Liver (tissue), 9 donors: ENCODE measurements around the gene SLC26A11. TPM values are rescaled to one million over a fixed set of nuclear protein-coding genes. Genes with fewer than 3 reads are reported as not detected.

ENCODE experiments used
- DNase-seq: peaks from one replicate; pipeline ENCODE4 v3.0.0-alpha.2; 2017; ENCODE audit warnings: low spot score
- H3K27ac ChIP-seq, 2 donors: one replicate each; pipeline ENCODE4 v1.7.0; 2013; ENCODE audit warnings: inconsistent platforms in 2 of 2, low read length in 2 of 2, control low read depth in 1 of 2, low read depth in 1 of 2, mild to moderate bottlenecking in 1 of 2
- H3K27me3 ChIP-seq, 4 donors: one replicate each; pipeline versions ENCODE4 v1.6.1 to v1.7.0; 2013; ENCODE audit warnings: low read length in 3 of 4, inconsistent platforms in 1 of 4, mild to moderate bottlenecking in 1 of 4, moderate library complexity in 1 of 4; ENCODE audit not compliant: control insufficient read depth in 4 of 4, insufficient read depth in 4 of 4
- H3K36me3 ChIP-seq, 4 donors: one replicate each; pipeline versions ENCODE4 v1.6.1 to v1.7.0; 2013; ENCODE audit warnings: low read length in 3 of 4, mild to moderate bottlenecking in 3 of 4, low read depth in 1 of 4, moderate library complexity in 1 of 4; ENCODE audit not compliant: control insufficient read depth in 4 of 4, insufficient read depth in 3 of 4
- H3K4me1 ChIP-seq, 4 donors: one replicate each; pipeline versions ENCODE4 v1.6.1 to v1.7.0; 2013; ENCODE audit warnings: low read length in 3 of 4, mild to moderate bottlenecking in 3 of 4, moderate library complexity in 1 of 4; ENCODE audit not compliant: control insufficient read depth in 4 of 4, insufficient read depth in 4 of 4
- H3K4me3 ChIP-seq, 3 donors: one replicate each; pipeline versions ENCODE4 v1.6.1 to v1.7.0; 2013; ENCODE audit warnings: low read length in 3 of 3, control low read depth in 1 of 3, low read depth in 1 of 3, mild to moderate bottlenecking in 1 of 3
- H3K9ac ChIP-seq, 2 donors: one replicate each; pipeline ENCODE4 v1.7.0; 2013; ENCODE audit warnings: low read length in 2 of 2, mild to moderate bottlenecking in 2 of 2, moderate library complexity in 2 of 2, control low read depth in 1 of 2, low read depth in 1 of 2
- H3K9me3 ChIP-seq, 4 donors: one replicate each; pipeline versions ENCODE4 v1.6.1 to v1.7.0; 2013; ENCODE audit warnings: low read length in 3 of 4; ENCODE audit not compliant: control insufficient read depth in 4 of 4
- ATF3 ChIP-seq: IDR thresholded peaks from 2 replicates; pipeline ENCODE4 v1.6.1; 2016; ENCODE audit warnings: antibody characterized with exemption
- CTCF ChIP-seq: fragments of 150-350 bp; IDR thresholded peaks from 2 replicates; pipeline ENCODE4 v1.5.1; 2017; ENCODE audit warnings: improper control_type of control experiment, low read depth, low read length; ENCODE audit not compliant: missing input control
- EGR1 ChIP-seq, 2 donors: IDR thresholded peaks; 2 replicates each; pipeline ENCODE4 v1.6.1; 2016 to 2018; ENCODE audit warnings: antibody characterized with exemption in 2 of 2, low read depth in 2 of 2
- FOXA1 ChIP-seq: IDR thresholded peaks from 2 replicates; pipeline ENCODE4 v1.6.1; 2016; ENCODE audit warnings: antibody characterized with exemption
- FOXA2 ChIP-seq: IDR thresholded peaks from 2 replicates; pipeline ENCODE4 v1.6.1; 2016; ENCODE audit warnings: antibody characterized with exemption
- GABPA ChIP-seq, 2 donors: IDR thresholded peaks in 1 of 2; conservative IDR thresholded peaks in 1 of 2; 2 replicates each; pipeline ENCODE4 v1.6.1; 2016; ENCODE audit warnings: antibody characterized with exemption in 2 of 2, mild to moderate bottlenecking in 1 of 2, moderate library complexity in 1 of 2
- HNF4A ChIP-seq, 2 donors: conservative IDR thresholded peaks; 2 replicates each; pipeline ENCODE4 v1.6.1; 2016; ENCODE audit warnings: antibody characterized with exemption in 2 of 2, mild to moderate bottlenecking in 2 of 2
- HNF4G ChIP-seq: IDR thresholded peaks from 2 replicates; pipeline ENCODE4 v1.6.1; 2016; ENCODE audit warnings: antibody characterized with exemption
- JUND ChIP-seq, 2 donors: IDR thresholded peaks; 2 replicates each; pipeline ENCODE4 v1.6.1; 2016; ENCODE audit warnings: antibody characterized with exemption in 2 of 2
- NR2F2 ChIP-seq: IDR thresholded peaks from 2 replicates; pipeline ENCODE4 v1.6.1; 2016; ENCODE audit warnings: antibody characterized with exemption
- RAD21 ChIP-seq, 2 donors: IDR thresholded peaks; 2 replicates each; pipeline ENCODE4 v1.6.1; 2016; ENCODE audit warnings: antibody characterized with exemption in 2 of 2, mild to moderate bottlenecking in 2 of 2
- REST ChIP-seq: IDR thresholded peaks from 2 replicates; pipeline ENCODE4 v1.6.1; 2016; ENCODE audit warnings: antibody characterized with exemption, mild to moderate bottlenecking
- RXRA ChIP-seq, 2 donors: IDR thresholded peaks; 2 replicates each; pipeline ENCODE4 v1.6.1; 2017 to 2018; ENCODE audit warnings: antibody characterized with exemption in 2 of 2, mild to moderate bottlenecking in 1 of 2
- SP1 ChIP-seq: IDR thresholded peaks from 2 replicates; pipeline ENCODE4 v1.6.1; 2018; ENCODE audit warnings: antibody characterized with exemption, mild to moderate bottlenecking
- TAF1 ChIP-seq: conservative IDR thresholded peaks from 2 replicates; pipeline ENCODE4 v1.6.1; 2016; ENCODE audit warnings: antibody characterized with exemption, mild to moderate bottlenecking
- YY1 ChIP-seq: IDR thresholded peaks from 2 replicates; pipeline ENCODE4 v1.6.1; 2016; ENCODE audit warnings: antibody characterized with exemption, mild to moderate bottlenecking
- ZBTB33 ChIP-seq: IDR thresholded peaks from 2 replicates; pipeline ENCODE4 v1.6.1; 2016; ENCODE audit warnings: antibody characterized with exemption
- WGBS: extraction: QIAGEN DNeasy Blood & Tissue Kit; methylation state at CpG from one replicate; pipeline ENCODE4 v1.1.7; 2013; 5-methylcytosine and 5-hydroxymethylcytosine counted together
- polyA plus RNA-seq, 2 donors: library from polyadenylated mRNA; stranded (reverse) in 1 of 2; unstranded in 1 of 2; fragments of 200-250 nt in 1 of 2; fragments of >200 nt in 1 of 2; fragmentation: Nextera tagmentation in 1 of 2; extraction: Ambion mirVana in 1 of 2; gene quantifications; one replicate each; pipeline versions ENCODE4 v1.2.1 to v1.2.3, GENCODE V29; 2013 to 2015
- total RNA-seq, 2 donors: library from RNA; depleted of rRNA; stranded (reverse); fragments of >200 nt; gene quantifications; one replicate each; pipeline ENCODE4 v1.2.3, GENCODE V29; 2014
- donor health status: healthy.
- donor health status: healthy.
- donor health status: healthy.
- donor health status: healthy.
- donor health status: healthy.

The SLC26A11 gene
- total and polyA plus RNA-seq, 4 donors, result 3.3 to 8.2 (median 5.6) TPM

- H3K9me3 ChIP-seq, result no peaks in the 10 kb centered on the region
- no peak for DNase-seq
- WGBS, result 91% methylated on average over 4 of the region's 4 CpGs
- H3K4me3 ChIP-seq, result no peak overlapping the region
- no peak overlapping the region for H3K27ac ChIP-seq
- H3K9ac ChIP-seq, result no peak overlapping the region
- peaks cover 10 to 22% (median 13%) of the 10 kb centered on the region in 4 donors for H3K36me3 ChIP-seq
- TF ChIP-seq SP1, result peak; percentile 42
- TF ChIP-seq RAD21 (IDR thresholded peaks at IDR 0.05), result no peak
- no peaks in the 10 kb centered on the region for H3K27me3 ChIP-seq
- H3K4me1 ChIP-seq, result no peaks in the 10 kb centered on the region
These were observed 50.6 kb downstream of the SLC26A11 start for GRCh38 chr17:80270836-80271235.

GRCh38 chr17:80272366-80272765 lies 52.1 kb downstream of the SLC26A11 start:
- Histone ChIP-seq H3K4me3 (no peak overlapping the region), H3K27ac (no peak overlapping the region), H3K36me3 (peaks cover 8 to 23% (median 13%) of the 10 kb centered on the region in 4 donors), H3K9ac (no peak overlapping the region), H3K4me1 (no peaks in the 10 kb centered on the region), H3K27me3 (no peaks in the 10 kb centered on the region), H3K9me3 (no peaks in the 10 kb centered on the region)
- TF ChIP-seq SP1 (no peak), ATF3 (no peak)
- 89% methylated on average over 10 of the region's 10 CpGs for WGBS
- no peak for DNase-seq

GRCh38 chr17:80274331-80274730 lies 54.1 kb downstream of the SLC26A11 start:
- peaks cover 5 to 25% (median 9%) of the 10 kb centered on the region in 4 donors for H3K36me3 ChIP-seq
- H3K4me3 ChIP-seq, result no peak overlapping the region
- no peak for TF ChIP-seq ZBTB33
- no peak for TF ChIP-seq CTCF
- no peak for TF ChIP-seq RXRA (IDR thresholded peaks at IDR 0.05)
- no peak for TF ChIP-seq ATF3
- TF ChIP-seq SP1, result no peak
- no peak for TF ChIP-seq FOXA1
- TF ChIP-seq NR2F2, result no peak
- TF ChIP-seq RAD21 (IDR thresholded peaks at IDR 0.05), result no peak
- TF ChIP-seq YY1, result no peak
- TF ChIP-seq TAF1, result no peak
- no peak for TF ChIP-seq EGR1 (IDR thresholded peaks at IDR 0.05; ENCODE audit: low read depth in 2 of 2)
- no peak for TF ChIP-seq GABPA (IDR thresholded peaks at IDR 0.05 in 1 of 2, conservative IDR thresholded peaks at IDR 0.05 in 1 of 2)
- no peak for TF ChIP-seq HNF4G
- TF ChIP-seq JUND (IDR thresholded peaks at IDR 0.05), result no peak
- TF ChIP-seq HNF4A (conservative IDR thresholded peaks at IDR 0.05), result no peak
- no peak for TF ChIP-seq REST
- no peak for TF ChIP-seq FOXA2
- DNase-seq, result no peak
- no peak overlapping the region for H3K27ac ChIP-seq
- H3K9me3 ChIP-seq, result no peaks in the 10 kb centered on the region
- 83% methylated on average over 9 of the region's 9 CpGs for WGBS
- no peaks in the 10 kb centered on the region for H3K27me3 ChIP-seq
- H3K9ac ChIP-seq, result no peak overlapping the region
- no peaks in the 10 kb centered on the region for H3K4me1 ChIP-seq
